Measurements from ENCODE around the gene PAPOLG.

Gene PAPOLG

DNA sequence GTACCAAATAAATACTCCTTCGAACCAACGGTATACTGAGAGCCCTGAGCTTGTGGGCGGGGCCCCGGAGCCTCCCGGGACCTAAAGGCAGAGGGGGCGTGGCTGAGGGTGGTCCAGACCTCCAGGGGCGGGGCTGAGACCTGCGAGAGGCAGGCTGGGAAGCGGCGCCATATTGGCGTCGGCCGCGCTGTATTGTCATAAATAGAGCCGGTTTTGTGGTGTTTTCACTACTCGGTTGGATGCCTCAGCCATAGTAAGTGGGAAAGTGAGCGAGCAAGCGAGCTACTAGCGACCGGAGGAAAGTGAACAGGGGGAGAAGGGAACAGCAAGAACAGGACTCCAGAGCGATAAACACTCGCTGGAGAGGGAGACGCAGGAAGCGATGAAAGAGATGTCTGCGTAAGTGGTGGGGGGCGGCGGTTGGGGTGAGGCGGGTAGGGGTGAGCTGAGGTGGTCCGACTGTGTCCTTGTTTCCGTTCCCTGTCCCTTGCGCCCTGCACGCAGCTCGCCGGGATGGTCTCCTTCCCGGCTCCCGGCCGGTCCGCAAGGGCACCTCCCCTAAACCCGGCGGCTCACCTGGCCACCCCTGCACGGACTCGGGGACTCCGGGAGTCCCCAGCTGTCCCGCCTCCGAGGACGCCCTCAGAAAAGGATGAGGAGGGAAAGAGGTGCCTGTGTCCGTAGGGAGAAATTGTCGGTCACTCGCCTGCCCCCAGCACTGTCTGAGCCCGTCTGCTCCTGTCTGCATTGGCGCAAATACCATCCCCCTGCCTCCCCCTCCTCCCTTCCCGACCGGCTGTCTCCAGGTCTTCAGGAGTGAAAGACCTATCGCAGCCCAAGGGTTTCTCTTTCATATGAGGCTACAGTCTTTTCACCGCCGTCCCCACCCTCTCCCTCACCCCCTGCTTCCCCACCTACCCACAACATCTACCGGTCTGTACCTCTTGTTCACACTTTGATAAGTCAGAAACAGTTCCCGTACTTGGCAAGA lies at the start of gene PAPOLG:
PAPOLG (plus strand) TSS at position 172 of the 991 bp plus-strand sequence; CDS start at position 383, 211 bp downstream.
- no peaks in the 10 kb centered on the region for H3K27me3 ChIP-seq
- peak within 1 kb of the TSS; percentile 88 to 99 (median 94) for H3K4me3 ChIP-seq
- H3K4me1 ChIP-seq: peaks cover 9 to 23% (median 16%) of the 10 kb centered on the region in 10 experiments
- no peak for TF ChIP-seq Cebpa-rat (IDR thresholded peaks at IDR 0.05)
- peak within 1 kb of the TSS; percentile 78 to 97 (median 89) for H3K4me2 ChIP-seq
- no peaks in the 10 kb centered on the region for H3K9me3 ChIP-seq (replicated peaks in 1 of 11)
- peak within 1 kb of the TSS; percentile 82 to 92 (median 88) for H3K9ac ChIP-seq
- peaks cover 24 to 33% (median 30%) of the 10 kb centered on the region in 11 experiments for H3K36me3 ChIP-seq
- peak within 1 kb of the TSS; percentile 61 to 91 (median 83) for H3K27ac ChIP-seq
- H4K20me1 ChIP-seq: peaks cover 0 to 35% (median 14%) of the 10 kb centered on the region in 11 experiments; a peak in 13 of 22 replicates

DNA sequence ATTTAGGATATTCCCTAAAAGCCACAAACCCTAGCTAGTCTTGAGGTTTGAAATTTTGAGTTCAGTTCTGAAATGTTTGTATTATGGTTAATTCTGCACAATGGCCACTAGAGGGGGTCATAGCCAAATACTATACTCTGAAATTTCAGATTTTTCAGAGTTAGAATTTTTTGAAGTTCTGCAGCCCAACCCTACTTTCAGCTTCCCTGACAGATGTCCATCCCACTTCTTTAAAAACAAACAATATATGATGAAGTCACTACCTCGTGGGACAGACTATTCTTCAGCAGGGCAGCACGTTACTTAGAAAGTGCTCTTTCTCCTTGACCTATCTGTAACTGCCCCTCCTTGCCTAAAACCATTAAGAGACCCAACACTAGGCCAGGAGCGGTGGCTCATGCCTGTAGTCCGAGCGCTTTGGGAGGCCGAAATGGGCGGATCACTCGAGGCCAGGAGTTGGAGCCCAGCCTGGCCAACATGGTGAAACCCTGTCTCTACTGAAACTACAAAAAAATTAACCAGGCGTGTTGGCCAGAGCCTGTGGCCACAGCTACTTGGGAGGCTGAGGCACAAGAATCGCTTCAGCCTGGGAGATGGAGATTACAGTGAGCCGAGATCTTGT lies 48.2 kb upstream of the PAPOLG start:
- H3K9ac ChIP-seq: peak overlapping the region in 1 of 11 experiments; percentile 39; a peak in 2 of 22 replicates
- H3K27ac ChIP-seq: peak overlapping the region in 4 of 11 experiments; percentile 39 to 49 (median 44); a peak in 7 of 22 replicates
- no peak overlapping the region for H3K4me3 ChIP-seq
- H4K20me1 ChIP-seq: no peaks in the 10 kb centered on the region
- no peak for TF ChIP-seq Cebpa-rat (IDR thresholded peaks at IDR 0.05)
- no peaks in the 10 kb centered on the region for H3K36me3 ChIP-seq
- peaks cover 0 to 25% (median 4%) of the 10 kb centered on the region in 10 experiments; a peak in 8 of 20 replicates for H3K4me1 ChIP-seq
- peak overlapping the region in 1 of 11 experiments; percentile 43; a peak in 1 of 22 replicates for H3K4me2 ChIP-seq
- no peaks in the 10 kb centered on the region for H3K27me3 ChIP-seq
- H3K9me3 ChIP-seq (replicated peaks in 1 of 11): no peaks in the 10 kb centered on the region

DNA sequence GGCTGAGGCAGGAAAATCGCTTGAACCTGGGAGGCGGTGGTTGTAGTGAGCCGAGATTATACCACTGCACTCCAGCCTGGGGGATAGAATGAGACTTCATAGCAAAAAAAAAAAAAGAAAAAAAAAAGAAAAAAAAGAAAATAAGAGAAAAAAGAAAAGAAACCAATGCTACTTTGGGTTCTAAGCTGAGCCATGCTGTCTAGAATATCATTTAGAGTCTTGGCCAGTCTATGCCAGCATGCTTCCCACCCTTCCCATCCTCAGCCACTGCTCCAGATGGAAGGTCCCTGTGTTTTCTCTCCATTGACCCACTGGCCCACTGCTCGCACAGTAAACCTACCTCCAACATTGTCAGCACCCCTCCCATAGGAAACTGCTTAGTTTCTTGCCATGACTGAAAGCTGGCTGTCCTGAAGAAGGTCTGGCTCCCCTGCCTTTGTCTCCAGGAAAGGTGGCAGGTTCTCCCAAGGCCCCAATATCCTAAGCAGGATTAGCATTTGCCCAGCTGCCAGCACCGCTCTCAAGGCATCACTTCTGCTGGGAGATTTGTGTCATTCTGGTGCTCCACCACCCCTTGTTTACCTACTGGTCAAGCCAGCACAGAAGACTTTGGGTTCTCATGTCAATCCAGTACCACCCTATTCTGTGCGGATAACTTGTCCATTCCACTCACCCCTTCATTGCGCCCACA lies 47.3 kb upstream of the PAPOLG start:
- H3K4me1 ChIP-seq: peaks cover 0 to 25% (median 4%) of the 10 kb centered on the region in 10 experiments; a peak in 8 of 20 replicates
- no peak overlapping the region for H3K9ac ChIP-seq
- H3K36me3 ChIP-seq: no peaks in the 10 kb centered on the region
- H3K4me3 ChIP-seq: no peak overlapping the region
- H3K27ac ChIP-seq: peak overlapping the region in 4 of 11 experiments; percentile 17 to 49 (median 40); a peak in 5 of 22 replicates
- TF ChIP-seq Cebpa-rat (IDR thresholded peaks at IDR 0.05): no peak
- H3K9me3 ChIP-seq (replicated peaks in 1 of 11): no peaks in the 10 kb centered on the region
- no peaks in the 10 kb centered on the region for H3K27me3 ChIP-seq
- no peaks in the 10 kb centered on the region for H4K20me1 ChIP-seq
- no peak overlapping the region for H3K4me2 ChIP-seq

DNA sequence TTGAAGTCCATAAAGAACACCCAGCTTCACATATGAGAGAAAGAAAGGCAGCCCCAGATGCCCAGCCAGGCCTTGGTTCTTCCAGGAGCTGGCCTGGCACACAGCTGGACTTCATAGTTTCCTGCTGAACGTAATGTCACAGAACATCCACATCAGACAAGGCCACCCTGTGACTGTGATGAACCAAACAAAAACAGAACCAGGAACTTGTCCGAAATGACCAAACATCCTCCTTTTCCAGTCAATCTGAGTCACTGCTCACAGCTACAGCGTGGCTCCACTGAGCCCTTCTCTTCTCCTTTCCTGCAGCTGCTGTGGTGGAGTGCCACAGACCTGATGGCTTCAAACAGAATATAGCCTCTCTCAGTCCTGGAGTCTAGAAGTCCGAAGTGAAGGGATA lies 45.4 kb upstream of the PAPOLG start:
- Histone ChIP-seq H3K36me3 (no peaks in the 10 kb centered on the region), H3K4me2 (peak overlapping the region in 5 of 11 experiments; percentile 14 to 79 (median 65); a peak in 8 of 22 replicates), H3K4me1 (peaks cover 0 to 25% (median 4%) of the 10 kb centered on the region in 10 experiments; a peak in 8 of 20 replicates), H3K27me3 (no peaks in the 10 kb centered on the region), H3K9ac (peak overlapping the region in 4 of 11 experiments; percentile 36 to 66 (median 62); a peak in 6 of 22 replicates), H3K9me3 (replicated peaks in 1 of 11) (0 out of 22 replicates have a peak, but pooled peaks cover 0 to 9% (median 0%) of the 10 kb centered on the region in 11 experiments), H3K27ac (peak overlapping the region in 5 of 11 experiments; percentile 11 to 86 (median 79); a peak in 9 of 22 replicates), H3K4me3 (no peak overlapping the region), H4K20me1 (no peaks in the 10 kb centered on the region)
- TF ChIP-seq Cebpa-rat (IDR thresholded peaks at IDR 0.05): no peak

DNA sequence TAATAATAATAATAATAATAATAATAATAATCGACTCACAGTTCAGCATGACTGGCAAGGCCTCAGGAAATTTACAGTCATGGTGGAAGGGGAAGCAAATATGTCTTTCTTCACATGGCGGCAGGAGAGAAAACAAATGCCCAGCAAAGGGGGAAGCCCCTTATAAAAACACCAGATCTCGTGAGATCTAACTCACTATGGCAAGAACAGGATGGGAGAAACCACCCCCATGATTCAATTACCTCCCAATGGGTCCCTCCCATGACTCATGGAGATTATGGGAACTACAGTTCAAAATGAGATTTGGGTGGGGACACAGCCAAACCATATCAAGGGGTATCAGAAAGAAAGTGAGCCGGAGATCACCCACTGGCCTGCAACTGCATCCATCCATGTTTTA lies 40.5 kb upstream of the PAPOLG start:
- H3K36me3 ChIP-seq: no peaks in the 10 kb centered on the region
- H3K27ac ChIP-seq: no peak overlapping the region
- H3K9ac ChIP-seq: no peak overlapping the region
- H3K4me2 ChIP-seq: no peak overlapping the region
- H3K9me3 ChIP-seq (replicated peaks in 1 of 11): 0 out of 22 replicates have a peak, but pooled peaks cover 0 to 11% (median 0%) of the 10 kb centered on the region in 11 experiments
- H3K4me1 ChIP-seq: peaks cover 0 to 25% (median 3%) of the 10 kb centered on the region in 10 experiments; a peak in 8 of 20 replicates
- TF ChIP-seq Cebpa-rat (IDR thresholded peaks at IDR 0.05): no peak
- H3K27me3 ChIP-seq: no peaks in the 10 kb centered on the region
- no peak overlapping the region for H3K4me3 ChIP-seq
- H4K20me1 ChIP-seq: no peaks in the 10 kb centered on the region

DNA sequence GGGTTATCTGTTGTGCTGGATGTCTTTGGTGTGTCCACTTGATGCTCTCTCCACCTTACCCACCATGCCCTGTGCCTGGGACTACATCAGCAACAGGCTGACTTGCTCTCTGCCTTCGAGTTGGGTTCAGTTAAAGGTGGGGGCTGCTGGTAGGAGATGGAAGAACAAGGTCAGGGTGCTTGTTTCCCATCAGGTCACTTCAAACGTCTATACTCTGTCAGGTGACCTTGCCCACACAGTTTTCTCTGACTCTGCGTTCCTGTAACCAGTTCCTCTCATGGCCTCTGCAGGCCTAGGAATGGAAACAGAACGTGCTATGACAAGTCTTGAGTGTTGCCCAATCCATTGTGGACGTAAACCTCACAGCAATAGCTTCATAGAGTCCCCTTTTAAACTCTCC lies 38.4 kb upstream of the PAPOLG start:
- no peak overlapping the region for H3K9ac ChIP-seq
- H3K4me2 ChIP-seq: peak overlapping the region in 3 of 11 experiments; percentile 11 to 70 (median 62); a peak in 5 of 22 replicates
- no peaks in the 10 kb centered on the region for H4K20me1 ChIP-seq
- no peaks in the 10 kb centered on the region for H3K36me3 ChIP-seq
- 0 out of 22 replicates have a peak, but pooled peaks cover 0 to 11% (median 0%) of the 10 kb centered on the region in 11 experiments for H3K9me3 ChIP-seq (replicated peaks in 1 of 11)
- H3K4me3 ChIP-seq: no peak overlapping the region
- H3K27me3 ChIP-seq: no peaks in the 10 kb centered on the region
- peaks cover 0 to 14% (median 0%) of the 10 kb centered on the region in 10 experiments; a peak in 4 of 20 replicates for H3K4me1 ChIP-seq
- TF ChIP-seq Cebpa-rat (IDR thresholded peaks at IDR 0.05): no peak
- H3K27ac ChIP-seq: peak overlapping the region in 1 of 11 experiments; percentile 17; a peak in 1 of 22 replicates

DNA sequence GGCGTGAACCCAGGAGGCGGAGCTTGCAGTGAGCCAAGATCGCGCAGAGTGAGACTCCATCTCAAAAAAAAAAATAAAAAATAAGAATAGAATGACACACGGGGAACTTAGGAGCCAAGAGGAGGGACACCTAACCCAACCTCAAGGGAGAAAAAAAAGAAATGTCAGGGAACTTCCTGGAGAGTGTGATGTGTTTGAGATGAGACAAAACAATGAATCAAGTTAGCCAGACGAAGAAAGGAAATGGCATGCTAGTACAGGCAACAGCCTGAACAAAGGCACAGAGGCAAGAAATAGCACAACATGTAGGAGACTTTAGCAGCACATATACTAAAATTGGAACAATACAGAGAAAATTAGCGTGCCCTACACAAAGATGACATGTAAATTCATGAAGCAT lies 36.7 kb upstream of the PAPOLG start:
- Histone ChIP-seq H3K36me3 (no peaks in the 10 kb centered on the region), H3K4me3 (no peak overlapping the region), H3K4me1 (peaks cover 0 to 14% (median 0%) of the 10 kb centered on the region in 10 experiments; a peak in 4 of 20 replicates), H3K4me2 (no peak overlapping the region), H3K9me3 (replicated peaks in 1 of 11) (peaks cover 0 to 12% (median 2%) of the 10 kb centered on the region in 11 experiments; a peak in 16 of 22 replicates), H4K20me1 (no peaks in the 10 kb centered on the region), H3K9ac (no peak overlapping the region), H3K27ac (no peak overlapping the region), H3K27me3 (no peaks in the 10 kb centered on the region)
- no peak for TF ChIP-seq Cebpa-rat (IDR thresholded peaks at IDR 0.05)

DNA sequence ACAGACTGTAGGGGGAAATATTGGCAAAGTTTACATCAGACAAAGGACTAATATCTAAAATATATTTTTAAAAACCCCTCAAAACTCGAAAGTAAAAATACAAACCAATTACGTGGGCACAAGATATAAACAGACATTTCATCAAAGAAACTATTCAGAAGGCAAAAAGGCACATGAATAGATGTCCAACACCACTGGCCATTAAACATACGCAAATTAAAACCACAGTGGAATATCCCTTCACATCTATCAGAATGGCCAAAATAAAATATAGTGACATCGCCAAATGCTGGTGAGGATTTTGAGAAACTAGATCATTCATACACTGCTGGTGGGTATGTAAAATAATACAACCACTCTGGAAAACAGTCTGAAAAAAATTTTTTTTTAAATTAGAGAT lies 30.6 kb upstream of the PAPOLG start:
- Histone ChIP-seq H3K36me3 (no peaks in the 10 kb centered on the region), H3K9ac (no peak overlapping the region), H4K20me1 (no peaks in the 10 kb centered on the region), H3K27me3 (no peaks in the 10 kb centered on the region), H3K4me1 (no peaks in the 10 kb centered on the region), H3K4me3 (no peak overlapping the region), H3K27ac (no peak overlapping the region), H3K9me3 (replicated peaks in 1 of 11) (peaks cover 4 to 10% (median 7%) of the 10 kb centered on the region in 11 experiments; a peak in 18 of 22 replicates), H3K4me2 (no peak overlapping the region)
- no peak for TF ChIP-seq Cebpa-rat (IDR thresholded peaks at IDR 0.05)

Data from BLaER1 treated with 17β-estradiol and CSF1 and Interleukin-3, amounts not matched to agents 10 nM and 100 nM (cell line).